Limb (tissue), 2 donors: ENCODE results near the gene PLAAT2.
"Not testable (repeated sequence)": the region's sequence is repeated elsewhere in the genome, so short reads cannot be mapped to it uniquely, and the experiment has no call there.

Experiments used
- DNase-seq, 2 donors: peaks; one replicate each; pipeline ENCODE4 v3.0.0-alpha.2; 2016; ENCODE audit errors: extremely low spot score in 2 of 2

PLAAT2 gene

GRCh38 chr11:63549411-63549810, 13.8 kb downstream of the PLAAT2 start:
- no peak for DNase-seq

GRCh38 chr11:63548178-63548577, 15.0 kb downstream of the PLAAT2 start:
- DNase-seq = no peak

- no peak for DNase-seq
Measured at GRCh38 chr11:63547061-63547460, 16.1 kb downstream of the PLAAT2 start.

GRCh38 chr11:63543711-63544110, 19.5 kb downstream of the PLAAT2 start:
- DNase-seq = no peak

GRCh38 chr11:63542506-63542905, 20.7 kb downstream of the PLAAT2 start:
- not testable (repeated sequence) for DNase-seq

GRCh38 chr11:63537293-63538101, 25.7 kb downstream of the PLAAT2 start:
- peak; percentile 46 to 64 for DNase-seq

GRCh38 chr11:63536669-63537292, 26.4 kb downstream of the PLAAT2 start, which contains the start of gene PLAAT4:
TSS of gene PLAAT4 (plus strand) at chr11:63536808. CDS start at chr11:63536869, 61 bp downstream.
- DNase-seq = peak; percentile 34 to 42

- no peak for DNase-seq
Measured at GRCh38 chr11:63535734-63536133, 27.4 kb downstream of the PLAAT2 start.

GRCh38 chr11:63534895-63535461, 28.2 kb downstream of the PLAAT2 start:
- DNase-seq = no peak

- DNase-seq = no peak
Measured at GRCh38 chr11:63534076-63534475, 29.1 kb downstream of the PLAAT2 start.

GRCh38 chr11:63532799-63533475, 30.2 kb downstream of the PLAAT2 start:
- DNase-seq = no peak

GRCh38 chr11:63532117-63532516, 31.1 kb downstream of the PLAAT2 start:
- DNase-seq = no peak

- not testable (repeated sequence) for DNase-seq
Measured at GRCh38 chr11:63531074-63531792, 31.9 kb downstream of the PLAAT2 start.

GRCh38 chr11:63530021-63530420, 33.2 kb downstream of the PLAAT2 start:
- no peak for DNase-seq

GRCh38 chr11:63529373-63529772, 33.8 kb downstream of the PLAAT2 start:
- DNase-seq = not testable (repeated sequence)

- DNase-seq = not testable (repeated sequence)
Measured at GRCh38 chr11:63528729-63529278, 34.4 kb downstream of the PLAAT2 start.

GRCh38 chr11:63528156-63528555, 35.0 kb downstream of the PLAAT2 start:
- not testable (repeated sequence) for DNase-seq

- no peak for DNase-seq
Measured at GRCh38 chr11:63527667-63528066, 35.5 kb downstream of the PLAAT2 start.

GRCh38 chr11:63523151-63523550, 40.0 kb downstream of the PLAAT2 start:
- DNase-seq = no peak

- no peak for DNase-seq
Measured at GRCh38 chr11:63521896-63522295, 41.3 kb downstream of the PLAAT2 start.

- DNase-seq = no peak
Measured at GRCh38 chr11:63520606-63521170, 42.5 kb downstream of the PLAAT2 start.
